ENCODE measurements around the gene PCARE.
"Not testable (repeated sequence)": the region's sequence is repeated elsewhere in the genome, so short reads cannot be mapped to it uniquely, and the experiment has no call there.

PCARE gene

GRCh38 chr2:29114586-29114945 is 40.2 kb upstream of the PCARE start:
- H3K27me3 ChIP-seq, result no peaks in the 10 kb centered on the region
- peak overlapping the region in 3 of 11 experiments; percentile 88 to 95 (median 93); a peak in 6 of 22 replicates for H3K27ac ChIP-seq
- no peaks in the 10 kb centered on the region for H3K36me3 ChIP-seq
- peak overlapping the region in 3 of 11 experiments; percentile 55 to 94 (median 79); a peak in 6 of 22 replicates for H3K4me2 ChIP-seq
- H3K9ac ChIP-seq, result peak overlapping the region in 3 of 11 experiments; percentile 66 to 88 (median 78); a peak in 6 of 22 replicates
- H3K4me1 ChIP-seq, result peaks cover 0 to 89% (median 0%) of the 10 kb centered on the region in 10 experiments; a peak in 7 of 20 replicates
- peaks cover 0 to 18% (median 12%) of the 10 kb centered on the region in 11 experiments; a peak in 20 of 22 replicates for H3K9me3 ChIP-seq (replicated peaks in 1 of 11)
- no peak for TF ChIP-seq Cebpa-rat (IDR thresholded peaks at IDR 0.05)
- peak overlapping the region in 2 of 10 experiments; percentile 4 to 38; a peak in 3 of 20 replicates for H3K4me3 ChIP-seq
- H4K20me1 ChIP-seq, result no peaks in the 10 kb centered on the region

- Histone ChIP-seq H3K27ac (peak overlapping the region in 3 of 11 experiments; percentile 88 to 95 (median 93); a peak in 6 of 22 replicates), H4K20me1 (no peaks in the 10 kb centered on the region), H3K4me3 (peak overlapping the region in 2 of 10 experiments; percentile 4 to 38; a peak in 2 of 20 replicates), H3K4me1 (peaks cover 0 to 82% (median 0%) of the 10 kb centered on the region in 10 experiments; a peak in 7 of 20 replicates), H3K9me3 (replicated peaks in 1 of 11) (peaks cover 0 to 18% (median 12%) of the 10 kb centered on the region in 11 experiments; a peak in 20 of 22 replicates), H3K4me2 (peak overlapping the region in 3 of 11 experiments; percentile 55 to 94 (median 79); a peak in 6 of 22 replicates), H3K36me3 (no peaks in the 10 kb centered on the region), H3K27me3 (no peaks in the 10 kb centered on the region), H3K9ac (peak overlapping the region in 3 of 11 experiments; percentile 66 to 88 (median 78); a peak in 6 of 22 replicates)
- no peak for TF ChIP-seq Cebpa-rat (IDR thresholded peaks at IDR 0.05)
Observed at GRCh38 chr2:29113891-29114321, 39.6 kb upstream of the PCARE start.

GRCh38 chr2:29113027-29113686 is 38.8 kb upstream of the PCARE start:
- Histone ChIP-seq H3K4me1 (peaks cover 0 to 75% (median 0%) of the 10 kb centered on the region in 10 experiments; a peak in 7 of 20 replicates), H3K27ac (peak overlapping the region in 3 of 11 experiments; percentile 79 to 88 (median 84); a peak in 6 of 22 replicates)

GRCh38 chr2:29112379-29112778 is 38.1 kb upstream of the PCARE start:
- Histone ChIP-seq H4K20me1 (no peaks in the 10 kb centered on the region), H3K9me3 (replicated peaks in 1 of 11) (peaks cover 0 to 18% (median 12%) of the 10 kb centered on the region in 11 experiments; a peak in 20 of 22 replicates), H3K4me3 (no peak overlapping the region), H3K9ac (no peak overlapping the region), H3K27me3 (no peaks in the 10 kb centered on the region), H3K27ac (peak overlapping the region in 3 of 11 experiments; percentile 79 to 88 (median 84); a peak in 4 of 22 replicates), H3K36me3 (no peaks in the 10 kb centered on the region), H3K4me2 (peak overlapping the region in 2 of 11 experiments; percentile 79 to 81; a peak in 5 of 22 replicates), H3K4me1 (peaks cover 0 to 67% (median 0%) of the 10 kb centered on the region in 10 experiments; a peak in 7 of 20 replicates)
- no peak for TF ChIP-seq Cebpa-rat (IDR thresholded peaks at IDR 0.05)

More at GRCh38 chr2:29113027-29113686, 38.8 kb upstream of the PCARE start:
- no peaks in the 10 kb centered on the region for H3K36me3 ChIP-seq
- no peak overlapping the region for H3K4me3 ChIP-seq
- no peaks in the 10 kb centered on the region for H4K20me1 ChIP-seq
- H3K9ac ChIP-seq, result peak overlapping the region in 1 of 11 experiments; percentile 63; a peak in 2 of 22 replicates
- H3K4me2 ChIP-seq, result peak overlapping the region in 3 of 11 experiments; percentile 55 to 81 (median 79); a peak in 6 of 22 replicates
- H3K9me3 ChIP-seq (replicated peaks in 1 of 11), result peaks cover 0 to 18% (median 12%) of the 10 kb centered on the region in 11 experiments; a peak in 20 of 22 replicates
- no peaks in the 10 kb centered on the region for H3K27me3 ChIP-seq
- no peak for TF ChIP-seq Cebpa-rat (IDR thresholded peaks at IDR 0.05)

DNA sequence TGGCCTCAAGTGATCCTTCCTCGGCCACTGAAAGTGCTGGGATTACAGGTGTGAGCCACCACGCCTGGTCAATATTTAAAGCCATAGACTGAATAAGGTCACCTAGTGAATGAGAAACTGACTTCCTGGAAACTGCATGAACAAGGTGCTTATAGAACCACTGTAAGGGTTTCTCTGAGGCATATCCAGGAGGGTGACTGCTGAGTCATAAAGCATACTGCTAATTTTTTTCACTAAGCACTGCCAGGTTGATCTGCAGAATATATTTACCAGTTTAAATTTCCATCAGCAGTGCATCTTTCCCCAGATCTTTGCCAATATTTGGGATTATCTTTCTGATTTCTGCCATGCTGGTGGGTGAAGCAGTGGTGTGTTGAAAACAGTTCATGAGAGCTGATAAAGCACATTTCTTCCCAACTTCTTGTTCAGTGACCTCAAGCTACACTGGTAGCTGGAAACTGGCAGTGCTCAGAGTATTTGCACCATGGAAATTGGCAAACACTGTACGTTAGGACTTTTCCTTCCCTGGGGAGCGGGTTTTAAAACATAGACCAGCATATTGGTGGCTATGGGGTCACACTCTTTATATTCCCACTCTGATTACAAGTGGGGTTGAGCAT is 36.7 kb upstream of the PCARE start:
- no peak for TF ChIP-seq Cebpa-rat (IDR thresholded peaks at IDR 0.05)
- no peaks in the 10 kb centered on the region for H3K36me3 ChIP-seq
- peak overlapping the region in 2 of 11 experiments; percentile 55 to 81; a peak in 4 of 22 replicates for H3K4me2 ChIP-seq
- no peak overlapping the region for H3K4me3 ChIP-seq
- no peaks in the 10 kb centered on the region for H4K20me1 ChIP-seq
- peak overlapping the region in 1 of 11 experiments; percentile 48; a peak in 1 of 22 replicates for H3K9ac ChIP-seq
- peak overlapping the region in 2 of 11 experiments; percentile 14 to 52; a peak in 2 of 22 replicates for H3K27ac ChIP-seq
- no peaks in the 10 kb centered on the region for H3K27me3 ChIP-seq
- H3K9me3 ChIP-seq (replicated peaks in 1 of 11), result peaks cover 0 to 15% (median 12%) of the 10 kb centered on the region in 11 experiments; a peak in 20 of 22 replicates
- H3K4me1 ChIP-seq, result peaks cover 0 to 54% (median 0%) of the 10 kb centered on the region in 10 experiments; a peak in 6 of 20 replicates

- no peak for TF ChIP-seq Cebpa-rat (IDR thresholded peaks at IDR 0.05)
- Histone ChIP-seq H3K27me3 (no peaks in the 10 kb centered on the region), H3K4me3 (no peak overlapping the region), H3K27ac (no peak overlapping the region), H3K4me1 (peaks cover 0 to 38% (median 0%) of the 10 kb centered on the region in 10 experiments; a peak in 6 of 20 replicates), H3K9ac (no peak overlapping the region), H3K9me3 (replicated peaks in 1 of 11) (no peaks in the 10 kb centered on the region), H4K20me1 (no peaks in the 10 kb centered on the region), H3K36me3 (no peaks in the 10 kb centered on the region), H3K4me2 (no peak overlapping the region)
Observed at GRCh38 chr2:29109246-29109645, 34.9 kb upstream of the PCARE start.

GRCh38 chr2:29108225-29108624 is 33.9 kb upstream of the PCARE start:
- no peak for TF ChIP-seq Cebpa-rat (IDR thresholded peaks at IDR 0.05)
- peaks cover 0 to 30% (median 0%) of the 10 kb centered on the region in 10 experiments; a peak in 6 of 20 replicates for H3K4me1 ChIP-seq

GRCh38 chr2:29107547-29107946 is 33.2 kb upstream of the PCARE start:
- H3K9me3 ChIP-seq (replicated peaks in 1 of 11); H3K27me3 ChIP-seq; H3K9ac ChIP-seq; H3K4me2 ChIP-seq; H3K36me3 ChIP-seq; H3K27ac ChIP-seq; H4K20me1 ChIP-seq; H3K4me3 ChIP-seq: not testable (repeated sequence)
- H3K4me1 ChIP-seq, result peaks cover 0 to 23% (median 0%) of the 10 kb centered on the region in 10 experiments; a peak in 4 of 20 replicates

More at GRCh38 chr2:29108225-29108624, 33.9 kb upstream of the PCARE start:
- Histone ChIP-seq H3K9me3 (replicated peaks in 1 of 11) (no peaks in the 10 kb centered on the region), H3K4me2 (no peak overlapping the region), H4K20me1 (no peaks in the 10 kb centered on the region), H3K36me3 (no peaks in the 10 kb centered on the region), H3K27ac (no peak overlapping the region), H3K4me3 (no peak overlapping the region), H3K9ac (no peak overlapping the region), H3K27me3 (no peaks in the 10 kb centered on the region)

- H3K36me3 ChIP-seq, result no peaks in the 10 kb centered on the region
- no peaks in the 10 kb centered on the region for H4K20me1 ChIP-seq
- H3K27me3 ChIP-seq, result no peaks in the 10 kb centered on the region
- no peak overlapping the region for H3K27ac ChIP-seq
- H3K4me3 ChIP-seq, result no peak overlapping the region
- no peak overlapping the region for H3K4me2 ChIP-seq
- no peak for TF ChIP-seq Cebpa-rat (IDR thresholded peaks at IDR 0.05)
- peaks cover 0 to 18% (median 0%) of the 10 kb centered on the region in 10 experiments; a peak in 4 of 20 replicates for H3K4me1 ChIP-seq
- H3K9ac ChIP-seq, result no peak overlapping the region
- H3K9me3 ChIP-seq (replicated peaks in 1 of 11), result no peaks in the 10 kb centered on the region
Observed at GRCh38 chr2:29106980-29107388, 32.7 kb upstream of the PCARE start.
